GM18498 (cell line): ENCODE measurements around the gene FAM20B.

ENCODE experiments used
- ATAC-seq: cut with Tn5 transposase; IDR thresholded peaks from one replicate; pipeline ENCODE4 v1.9.1; 2021; ENCODE audit warnings: mild to moderate bottlenecking, moderate library complexity; ENCODE audit not compliant: unreplicated experiment

Gene FAM20B

DNA sequence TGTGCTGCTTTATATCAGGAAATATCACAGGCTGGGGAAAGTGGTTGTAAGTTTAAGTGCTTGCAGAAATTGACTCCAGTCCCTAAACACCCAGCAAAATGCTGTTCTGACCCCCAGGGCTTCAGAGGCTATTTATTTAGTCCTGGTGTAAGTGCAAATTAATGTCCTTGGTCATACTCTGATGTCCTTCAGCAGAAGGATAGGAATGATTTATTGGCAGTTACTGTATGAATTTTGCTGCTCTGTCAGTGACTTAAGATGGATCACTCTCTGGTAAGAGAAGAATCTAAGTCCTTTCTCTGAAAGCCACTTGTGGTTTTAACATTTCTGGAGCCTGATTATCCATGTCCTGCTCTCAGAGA is 21.9 kb downstream of the FAM20B start:
- ATAC-seq, result no peak

- ATAC-seq, result no peak
Observed at GRCh38 chr1:179048339-179049124, 22.8 kb downstream of the FAM20B start.

- no peak for ATAC-seq
Observed at GRCh38 chr1:179052776-179053175, 27.1 kb downstream of the FAM20B start.

DNA sequence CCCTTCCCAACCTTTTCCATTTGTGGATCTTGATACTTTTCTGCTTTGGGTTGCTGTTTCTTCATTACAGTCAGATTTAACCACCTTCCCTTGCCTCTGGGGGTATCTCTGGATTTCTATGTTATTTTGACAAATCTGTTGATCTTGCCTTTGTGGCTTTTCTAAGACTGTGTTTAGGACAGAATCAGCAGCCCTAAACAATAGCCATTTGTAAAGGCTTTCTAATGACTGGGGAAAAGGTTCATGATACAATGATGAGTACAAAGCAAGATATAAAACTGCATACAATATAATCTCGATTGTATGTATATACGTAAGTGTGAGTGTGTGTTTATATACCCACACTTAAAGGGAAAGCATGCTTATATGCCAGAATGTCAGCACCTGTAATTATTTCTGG is 27.8 kb downstream of the FAM20B start:
- ATAC-seq, result no peak

- no peak for ATAC-seq
Observed at GRCh38 chr1:179055937-179056336, 30.2 kb downstream of the FAM20B start.

GRCh38 chr1:179058487-179059483 is 33.1 kb downstream of the FAM20B start:
- no peak for ATAC-seq

DNA sequence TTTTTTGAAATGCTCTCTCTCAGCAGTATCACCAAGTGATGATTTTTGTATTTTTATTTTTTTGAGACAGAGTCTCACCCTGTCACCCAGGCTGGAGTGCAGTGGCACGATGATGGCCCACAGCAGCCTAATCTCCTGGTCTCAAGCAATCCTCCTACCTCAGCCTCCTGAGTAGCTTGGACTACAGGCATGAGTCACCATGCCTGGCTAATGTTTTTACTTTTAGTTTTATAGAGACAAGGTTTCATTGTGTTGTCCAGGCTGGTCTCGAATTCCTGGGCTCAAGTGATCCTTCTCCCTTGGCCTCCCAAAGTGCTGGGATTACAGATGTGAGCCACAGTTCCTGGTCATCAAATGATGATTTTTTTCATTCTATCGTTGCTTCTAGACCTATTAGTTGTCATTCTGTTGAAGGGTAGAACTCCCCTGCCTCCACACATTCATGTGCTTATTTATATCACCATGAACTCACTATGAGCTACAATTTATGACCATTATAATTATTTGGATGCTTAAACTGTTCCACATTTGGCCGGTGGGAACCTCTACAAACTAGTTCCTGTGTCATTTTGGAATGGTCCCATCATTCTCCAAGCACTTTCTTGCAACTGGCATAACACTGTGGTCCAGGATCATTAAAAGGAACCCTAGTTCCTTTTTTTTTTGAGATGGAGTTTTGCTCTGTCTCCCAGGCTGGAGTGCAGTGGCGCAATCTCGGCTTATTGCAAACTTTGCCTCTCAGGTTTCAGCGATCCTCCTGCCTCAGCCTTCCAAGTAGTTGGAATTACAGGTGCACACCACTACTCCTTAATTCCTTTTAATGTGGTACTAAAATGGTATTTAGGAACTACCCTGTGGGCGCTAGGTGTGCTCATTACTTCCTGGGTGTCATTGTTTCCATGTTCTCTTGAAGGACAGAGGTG is 35.9 kb downstream of the FAM20B start:
- ATAC-seq, result no peak

GRCh38 chr1:179066471-179066870 is 40.8 kb downstream of the FAM20B start:
- ATAC-seq, result no peak

DNA sequence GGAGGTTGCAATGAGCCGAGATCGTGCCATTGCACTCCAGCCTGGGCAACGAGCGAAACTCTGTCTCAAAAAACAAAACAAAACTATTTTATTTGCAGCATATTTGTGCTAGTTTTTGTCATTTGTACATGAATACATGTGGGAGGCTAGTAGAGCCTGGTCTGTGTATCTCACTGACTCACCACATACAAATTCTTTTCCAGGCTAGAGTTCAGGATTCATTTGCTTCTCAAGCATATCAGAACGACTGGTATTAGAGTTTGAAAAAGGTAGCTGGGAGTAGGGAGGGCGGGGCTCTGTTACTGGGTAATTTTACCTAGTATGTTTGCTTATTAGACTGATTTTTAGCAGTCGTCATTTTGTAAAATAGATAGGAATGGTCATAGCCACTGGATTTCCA is 51.7 kb downstream of the FAM20B start:
- ATAC-seq, result no peak

DNA sequence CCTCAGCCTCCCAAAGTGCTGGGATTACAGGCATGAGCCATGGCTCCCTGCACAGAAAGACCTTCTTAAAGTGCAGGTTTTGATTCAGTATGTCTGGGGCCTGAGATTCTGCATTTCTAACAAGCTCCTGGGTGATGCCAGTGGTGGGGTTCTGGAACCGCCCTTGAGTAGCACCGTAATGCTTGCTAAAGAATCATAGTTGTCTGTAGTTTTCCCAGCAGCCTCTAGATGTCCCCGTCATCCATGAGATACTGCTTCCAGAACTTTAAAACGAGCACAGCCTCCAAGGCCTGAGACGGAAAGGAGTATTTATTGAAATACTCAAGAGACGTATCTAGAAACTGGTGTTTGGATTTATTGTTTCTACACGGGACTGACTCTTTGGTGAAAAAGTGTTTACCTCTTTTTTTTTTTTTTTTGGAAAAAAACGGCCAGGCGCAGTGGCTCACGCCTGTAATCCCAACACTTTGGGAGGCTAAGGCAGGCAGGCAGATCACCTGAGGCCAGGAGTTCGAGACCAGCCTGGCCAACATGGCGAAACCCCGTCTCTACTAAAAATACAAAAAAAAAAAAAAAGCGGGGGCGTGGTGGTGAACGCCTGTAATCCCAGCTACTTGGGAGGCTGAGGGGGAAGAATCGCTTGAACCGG is 53.5 kb downstream of the FAM20B start:
- ATAC-seq, result no peak

- ATAC-seq, result peak; percentile 26
Observed at GRCh38 chr1:179080866-179081686, 55.4 kb downstream of the FAM20B start.

DNA sequence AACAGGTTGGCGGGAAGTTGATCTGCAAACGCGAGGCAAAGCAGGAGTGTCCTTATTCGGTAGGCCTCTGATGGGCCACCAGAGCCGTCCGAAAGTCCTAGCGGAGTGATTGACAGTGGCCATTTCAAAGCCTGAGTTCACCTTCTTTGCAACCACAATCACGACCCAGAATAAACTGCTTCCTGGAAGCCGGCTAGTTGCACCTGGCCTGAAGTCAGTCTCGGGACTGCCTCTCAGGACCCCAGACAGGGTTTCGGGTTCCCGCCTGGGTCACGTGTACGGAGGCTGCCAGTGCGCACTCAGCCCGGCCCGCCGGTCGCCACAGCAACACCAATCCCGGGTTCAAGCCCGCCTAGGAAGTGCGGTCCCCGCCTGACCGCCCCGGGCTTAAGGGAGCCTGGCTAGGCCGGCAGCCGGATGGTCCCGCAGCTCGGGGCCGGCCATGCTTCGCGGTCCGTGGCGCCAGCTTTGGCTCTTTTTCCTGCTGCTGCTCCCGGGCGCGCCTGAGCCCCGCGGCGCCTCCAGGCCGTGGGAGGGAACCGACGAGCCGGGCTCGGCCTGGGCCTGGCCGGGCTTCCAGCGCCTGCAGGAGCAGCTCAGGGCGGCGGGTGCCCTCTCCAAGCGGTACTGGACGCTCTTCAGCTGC is 56.1 kb downstream of the FAM20B start, which contains the start of gene TOR3A:
Gene TOR3A (plus strand): TSS at position 384 of the 646 bp plus-strand sequence. CDS start 59 bp downstream, at position 443.
- ATAC-seq, result peak; percentile 91

GRCh38 chr1:179082333-179082998 is 56.8 kb downstream of the FAM20B start:
- ATAC-seq, result peak; percentile 21

DNA sequence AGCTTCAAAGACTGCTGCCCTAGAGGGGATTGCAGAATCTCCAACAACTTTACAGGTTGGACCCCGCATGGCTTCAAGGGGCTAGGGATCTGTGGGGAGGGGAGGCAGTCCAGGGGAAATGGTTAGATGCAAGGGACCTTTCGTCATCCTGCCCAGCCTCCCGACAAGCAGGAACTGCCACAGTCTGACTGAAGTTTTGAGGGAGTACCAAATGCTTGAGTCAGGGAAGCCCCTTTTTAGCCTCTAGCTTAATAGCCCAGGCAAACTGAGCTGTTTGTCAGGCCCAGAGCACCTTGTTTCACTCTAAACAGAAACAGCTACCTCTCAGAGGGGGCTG is 57.3 kb downstream of the FAM20B start:
- no peak for ATAC-seq

DNA sequence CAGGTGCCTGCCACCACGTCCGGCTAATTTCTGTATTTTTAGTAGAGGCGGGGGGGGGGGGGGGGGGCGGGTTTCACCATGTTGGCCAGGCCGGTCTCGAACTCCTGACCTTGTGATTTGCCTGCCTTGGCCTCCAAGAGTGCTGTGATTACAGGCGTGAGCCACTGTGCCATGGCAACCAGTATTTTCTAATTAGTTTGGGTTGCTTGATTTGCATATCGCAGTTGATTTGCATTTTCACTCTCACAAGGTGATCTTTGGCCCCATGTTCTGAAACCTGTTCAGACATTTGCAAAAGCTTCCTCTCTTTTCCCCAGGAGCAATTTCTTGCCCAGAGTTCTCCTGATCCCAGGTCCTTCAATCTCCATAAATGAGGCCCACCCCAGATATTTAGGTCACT is 57.8 kb downstream of the FAM20B start:
- ATAC-seq, result no peak

DNA sequence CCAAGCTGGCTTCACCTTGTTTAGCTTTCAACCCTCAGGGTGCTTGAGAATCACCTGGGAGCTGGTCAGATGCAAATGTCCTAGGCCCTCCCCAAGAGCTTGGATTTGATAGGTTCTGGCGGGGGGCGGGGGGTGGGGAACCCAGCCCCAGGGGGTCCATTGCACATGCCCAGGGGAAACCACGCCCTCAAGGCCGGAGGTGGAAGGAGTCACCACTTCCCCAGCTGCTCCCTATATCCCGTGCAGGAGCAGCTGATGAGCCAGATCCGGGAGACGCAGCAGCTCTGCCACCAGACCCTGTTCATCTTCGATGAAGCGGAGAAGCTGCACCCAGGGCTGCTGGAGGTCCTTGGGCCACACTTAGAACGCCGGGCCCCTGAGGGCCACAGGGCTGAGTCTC is 62.0 kb downstream of the FAM20B start:
- no peak for ATAC-seq

DNA sequence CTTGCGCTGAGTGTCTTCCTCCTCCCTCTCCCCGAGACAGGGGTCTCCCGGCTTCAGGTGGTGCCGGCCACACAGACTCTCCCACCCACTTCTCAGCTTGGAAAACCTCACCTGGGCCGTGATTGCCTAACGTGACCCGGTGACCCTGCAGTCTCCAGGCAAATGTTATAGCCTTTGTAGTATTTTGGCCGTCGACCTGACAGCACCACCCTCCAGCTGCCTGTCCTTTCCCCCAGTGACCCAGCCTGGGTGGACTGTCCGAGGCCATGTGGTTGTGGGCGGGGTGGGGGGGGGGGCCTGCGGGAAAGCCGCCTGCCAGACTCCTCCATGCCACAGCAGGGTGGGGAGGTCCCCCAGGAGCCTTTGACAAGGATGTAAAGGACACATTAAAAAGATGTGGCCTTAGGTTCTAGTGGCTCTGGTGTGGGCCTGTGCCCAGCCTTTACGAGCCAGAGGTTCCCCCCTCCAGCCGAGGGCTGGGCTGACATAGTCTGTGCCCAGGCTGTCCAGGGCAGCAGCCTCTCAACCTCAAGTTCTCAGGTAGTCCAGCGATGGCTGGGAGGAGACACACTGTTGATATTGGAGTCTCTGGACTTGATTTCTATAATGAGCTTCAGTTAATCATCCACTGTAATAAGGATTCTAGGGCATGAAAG is 64.3 kb downstream of the FAM20B start:
- no peak for ATAC-seq

GRCh38 chr1:179090522-179090921 is 64.8 kb downstream of the FAM20B start:
- no peak for ATAC-seq
